Tibial nerve (tissue), 4 donors: Measurements from ENCODE around the gene HCAR2. TPM values are rescaled to one million over a fixed set of nuclear protein-coding genes. Genes with fewer than 3 reads are reported as not detected.
"Not testable (repeated sequence)": the region's sequence is repeated elsewhere in the genome, so short reads cannot be mapped to it uniquely, and the experiment has no call there.

Source experiments
- DNase-seq, 2 donors: peaks; one replicate each; pipeline ENCODE4 v3.0.0-alpha.2; 2019; ENCODE audit warnings: low spot score in 2 of 2
- H3K27ac ChIP-seq, 4 donors: fragments of 200-600 bp; sonication (generic) in 3 of 4; one replicate each; pipeline ENCODE4 v1.5.1; 2017 to 2019; ENCODE audit warnings: mild to moderate bottlenecking in 1 of 4
- H3K27me3 ChIP-seq, 2 donors: fragments of 200-600 bp; sonication (generic) in 1 of 2; one replicate each; pipeline versions ENCODE4 v1.5.1 to v1.6.0; 2017 to 2019
- H3K36me3 ChIP-seq, 3 donors: fragments of 200-600 bp; sonication (generic); one replicate each; pipeline ENCODE4 v1.5.1; 2018 to 2019
- H3K4me1 ChIP-seq, 4 donors: fragments of 200-600 bp; sonication (generic) in 3 of 4; one replicate each; pipeline ENCODE4 v1.5.1; 2017 to 2019
- H3K4me3 ChIP-seq, 4 donors: fragments of 200-600 bp; sonication (generic) in 3 of 4; one replicate each; pipeline ENCODE4 v1.5.1; 2017 to 2019; ENCODE audit warnings: mild to moderate bottlenecking in 1 of 4, moderate library complexity in 1 of 4
- H3K9me3 ChIP-seq, 4 donors: fragments of 200-600 bp; sonication (generic) in 3 of 4; one replicate each; pipeline ENCODE4 v1.5.1; 2017 to 2019
- CTCF ChIP-seq, 5 experiments: fragments of 200-600 bp in 3 of 5; fragments of 450-650 bp in 2 of 5; sonication (generic) in 3 of 5; IDR thresholded peaks; one replicate each; pipeline ENCODE4 v1.5.1; 2016 to 2019; ENCODE audit warnings: antibody characterized with exemption in 5 of 5, mild to moderate bottlenecking in 3 of 5, moderate library complexity in 2 of 5
- EP300 ChIP-seq, 2 donors: sonication (generic); formaldehyde crosslinking; IDR thresholded peaks; one replicate each; pipeline ENCODE4 v1.6.1; 2017; ENCODE audit warnings: antibody characterized with exemption in 2 of 2, mild to moderate bottlenecking in 1 of 2
- POLR2A ChIP-seq, 2 donors: fragments of 450-650 bp; IDR thresholded peaks; one replicate each; pipeline ENCODE4 v1.6.1; 2017; ENCODE audit warnings: antibody characterized with exemption in 2 of 2, mild to moderate bottlenecking in 2 of 2, moderate library complexity in 2 of 2
- WGBS, 2 donors: methylation state at CpG; one replicate each; pipeline ENCODE4 v1.1.5; 2018; 5-methylcytosine and 5-hydroxymethylcytosine counted together
- total RNA-seq, 4 donors: library from RNA; depleted of rRNA; stranded (reverse); fragments of >200 nt; gene quantifications; one replicate each; pipeline ENCODE4 v1.1.0, GENCODE V29; 2016

HCAR2 gene
- total RNA-seq, 4 donors from 2014 or later: 2.3 to 6.3 (median 3.3) TPM; not detected in 1

DNA sequence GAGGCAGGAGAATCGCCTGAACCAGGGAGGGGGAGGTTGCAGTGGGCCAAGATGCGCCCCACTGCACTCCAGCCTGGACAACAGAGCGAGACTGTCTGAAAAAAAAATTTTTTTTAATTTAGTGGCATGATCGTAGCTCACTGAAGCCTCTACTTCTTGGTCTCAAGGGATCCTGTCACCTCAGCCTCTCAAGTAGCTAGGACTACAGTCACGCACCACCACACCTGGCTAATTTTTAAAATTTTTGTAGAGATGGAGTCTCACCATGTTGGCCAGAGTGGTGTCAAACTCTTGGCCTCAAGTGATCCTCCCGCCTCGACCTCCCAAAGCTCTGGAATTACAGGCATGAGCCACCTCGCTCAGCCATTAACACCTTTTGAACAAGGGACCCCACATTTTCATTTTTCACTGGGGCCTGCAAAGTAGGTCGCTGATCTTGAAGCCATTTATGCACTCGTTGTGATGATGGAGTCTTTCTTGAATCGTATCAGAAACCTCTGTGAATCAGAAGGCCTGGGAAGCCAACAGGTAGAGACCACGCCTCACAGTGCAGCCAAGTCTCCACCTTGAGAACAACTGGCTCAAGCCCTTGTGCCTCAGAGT, 21.6 kb upstream of the HCAR2 start:
- H3K4me3 ChIP-seq: no peak overlapping the region
- TF ChIP-seq CTCF (IDR thresholded peaks at IDR 0.05): no peak
- no peak for TF ChIP-seq EP300 (IDR thresholded peaks at IDR 0.05)
- TF ChIP-seq POLR2A (IDR thresholded peaks at IDR 0.05): no peak
- H3K27ac ChIP-seq: no peak overlapping the region
- WGBS, 2 donors: 91 to 93% methylated on average over 12 of the region's 12 CpGs
- H3K4me1 ChIP-seq: peaks cover 0 to 24% (median 2%) of the 10 kb centered on the region in 4 donors
- H3K36me3 ChIP-seq: no peaks in the 10 kb centered on the region
- no peaks in the 10 kb centered on the region for H3K9me3 ChIP-seq
- no peak for DNase-seq
- no peaks in the 10 kb centered on the region for H3K27me3 ChIP-seq

GRCh38 chr12:122722387-122722786, 19.2 kb upstream of the HCAR2 start:
- H3K27ac ChIP-seq: peak overlapping the region in 1 of 4 donors; percentile 7
- no peak for DNase-seq
- TF ChIP-seq EP300 (IDR thresholded peaks at IDR 0.05): no peak
- no peak for TF ChIP-seq CTCF (IDR thresholded peaks at IDR 0.05)
- TF ChIP-seq POLR2A (IDR thresholded peaks at IDR 0.05): no peak
- H3K36me3 ChIP-seq: no peaks in the 10 kb centered on the region
- H3K4me3 ChIP-seq: no peak overlapping the region
- peaks cover 0 to 24% (median 2%) of the 10 kb centered on the region in 4 donors for H3K4me1 ChIP-seq
- 58 to 64% methylated on average over 1 of the region's 1 CpG for WGBS, 2 donors
- H3K9me3 ChIP-seq: no peaks in the 10 kb centered on the region
- no peaks in the 10 kb centered on the region for H3K27me3 ChIP-seq

DNA sequence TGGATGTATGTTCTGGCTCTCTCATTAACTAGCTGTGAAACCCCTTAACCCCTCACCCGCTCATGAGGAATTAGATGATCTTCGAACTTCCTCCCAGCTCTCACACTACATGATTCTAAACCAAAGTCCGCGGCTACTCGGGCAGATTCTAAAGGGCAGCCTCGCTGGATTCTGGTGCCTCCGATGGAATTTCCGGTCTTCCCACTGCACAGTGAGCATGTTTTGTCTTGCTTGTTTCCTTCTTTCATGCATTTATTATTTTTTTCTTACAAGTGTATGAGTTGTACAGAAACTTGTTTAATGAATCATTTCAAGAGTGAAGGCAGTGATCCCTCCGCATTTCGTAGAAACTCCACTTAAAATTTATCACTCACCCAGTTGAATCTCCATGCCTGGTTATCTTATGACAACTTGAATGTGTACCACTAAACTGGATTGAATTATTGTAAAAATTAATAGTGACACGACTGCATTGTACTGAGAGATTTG, 17.9 kb upstream of the HCAR2 start:
- no peak overlapping the region for H3K4me3 ChIP-seq
- no peaks in the 10 kb centered on the region for H3K36me3 ChIP-seq
- H3K4me1 ChIP-seq: peaks cover 0 to 24% (median 2%) of the 10 kb centered on the region in 4 donors
- no peak for TF ChIP-seq POLR2A (IDR thresholded peaks at IDR 0.05)
- no peak for TF ChIP-seq EP300 (IDR thresholded peaks at IDR 0.05)
- no peak for TF ChIP-seq CTCF (IDR thresholded peaks at IDR 0.05)
- H3K27ac ChIP-seq: peak overlapping the region in 3 of 4 donors; percentile 30 to 83 (median 71)
- no peak for DNase-seq
- no peaks in the 10 kb centered on the region for H3K27me3 ChIP-seq
- H3K9me3 ChIP-seq: no peaks in the 10 kb centered on the region
- WGBS, 2 donors: 45 to 47% methylated on average over 11 of the region's 11 CpGs

DNA sequence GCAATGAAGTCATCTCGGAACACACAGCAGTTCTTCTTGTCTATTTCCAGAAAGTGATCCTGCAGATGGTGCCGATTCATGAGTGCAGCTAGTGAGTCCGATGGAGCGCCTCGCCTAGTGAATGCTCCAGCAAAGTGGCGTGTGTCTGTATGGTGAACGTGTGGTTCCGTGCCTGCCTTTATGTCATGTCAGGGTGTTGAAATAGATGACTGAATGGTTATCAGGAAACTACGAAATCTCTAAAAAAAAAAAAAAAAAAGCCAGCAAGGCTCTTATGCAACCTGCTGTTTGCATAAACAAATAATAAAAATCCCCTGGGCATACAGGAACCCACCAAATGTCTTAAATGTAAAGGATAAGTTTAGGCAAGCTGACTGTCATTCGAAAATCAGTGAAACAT, 13.5 kb upstream of the HCAR2 start, which contains the start of gene HCAR3:
HCAR3 (minus strand) TSS at position 154 of the 400 bp plus-strand sequence; CDS start at position 80, 74 bp downstream.
- DNase-seq, H3K27me3 ChIP-seq, H3K36me3 ChIP-seq, H3K4me3 ChIP-seq, H3K9me3 ChIP-seq, H3K27ac ChIP-seq: not testable (repeated sequence)
- 90 to 93% methylated on average over 10 of the region's 10 CpGs for WGBS, 2 donors
- H3K4me1 ChIP-seq: peaks cover 0 to 19% (median 2%) of the 10 kb centered on the region in 4 donors

- WGBS, 2 donors: 59 to 77% methylated on average over 6 of the region's 6 CpGs
- H3K4me3 ChIP-seq, H3K27ac ChIP-seq, H3K4me1 ChIP-seq, H3K27me3 ChIP-seq, DNase-seq, H3K9me3 ChIP-seq, H3K36me3 ChIP-seq: not testable (repeated sequence)
These were observed 12.1 kb upstream of the HCAR2 start for GRCh38 chr12:122715211-122715610.

DNA sequence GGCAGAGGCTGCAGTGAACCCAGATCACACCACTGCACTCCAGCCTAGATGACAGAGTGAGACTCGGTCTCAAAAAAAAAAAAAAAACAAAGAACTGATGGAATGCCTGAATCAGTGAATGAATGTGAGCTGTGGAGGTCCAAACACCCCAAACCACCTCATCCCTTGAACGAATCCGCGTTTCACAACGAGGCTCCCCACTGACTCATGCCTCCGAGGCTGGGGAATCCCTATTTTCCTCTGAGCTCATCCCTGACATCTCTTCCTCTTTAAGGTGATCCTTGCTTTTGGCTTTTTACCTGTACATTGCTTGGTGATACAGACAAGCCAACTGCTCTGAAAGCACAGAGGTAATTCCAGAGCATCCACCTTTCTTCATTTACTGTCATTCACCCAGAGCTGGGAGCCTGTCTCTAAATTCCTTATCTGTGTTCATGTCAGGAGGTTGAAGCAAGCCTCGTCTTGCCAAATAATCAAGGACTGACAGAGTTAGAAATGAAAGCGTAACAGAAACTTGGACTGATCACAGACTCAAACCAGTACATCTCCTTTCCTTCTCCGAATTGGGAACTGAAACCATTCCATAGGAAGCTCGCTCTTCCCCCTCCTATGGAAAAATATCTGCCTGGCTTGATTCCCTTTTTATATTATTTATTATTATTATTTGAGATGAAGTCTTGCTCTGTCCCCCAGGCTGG, 10.5 kb upstream of the HCAR2 start:
- not testable (repeated sequence) for DNase-seq, H3K4me3 ChIP-seq, H3K4me1 ChIP-seq, H3K9me3 ChIP-seq, H3K27ac ChIP-seq, H3K36me3 ChIP-seq, H3K27me3 ChIP-seq
- WGBS, 2 donors: 67 to 79% methylated on average over 4 of the region's 10 CpGs

DNA sequence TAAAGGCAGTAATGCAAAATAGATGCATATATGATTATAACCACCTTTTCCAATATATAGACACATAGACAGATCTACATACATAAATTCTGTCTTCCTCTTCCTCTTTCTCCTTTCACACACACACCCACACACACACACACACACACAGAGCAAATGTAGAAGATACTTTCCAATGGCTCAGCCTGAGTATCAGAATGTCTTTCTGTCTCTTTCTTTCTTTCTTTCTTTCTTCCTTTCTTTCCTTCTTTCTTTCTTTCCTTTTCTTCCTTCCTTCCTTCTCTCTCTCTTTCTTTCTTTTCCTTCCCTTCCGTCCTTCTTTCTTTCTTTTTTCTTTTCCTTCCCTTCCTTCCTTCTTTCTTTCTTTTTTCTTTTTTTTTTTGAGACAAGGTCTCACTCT, 8.1 kb upstream of the HCAR2 start:
- H3K27me3 ChIP-seq, DNase-seq, H3K4me3 ChIP-seq, H3K4me1 ChIP-seq, H3K27ac ChIP-seq, H3K9me3 ChIP-seq, H3K36me3 ChIP-seq: not testable (repeated sequence)
- WGBS, 2 donors: 79 to 88% methylated on average over 1 of the region's 1 CpG

DNA sequence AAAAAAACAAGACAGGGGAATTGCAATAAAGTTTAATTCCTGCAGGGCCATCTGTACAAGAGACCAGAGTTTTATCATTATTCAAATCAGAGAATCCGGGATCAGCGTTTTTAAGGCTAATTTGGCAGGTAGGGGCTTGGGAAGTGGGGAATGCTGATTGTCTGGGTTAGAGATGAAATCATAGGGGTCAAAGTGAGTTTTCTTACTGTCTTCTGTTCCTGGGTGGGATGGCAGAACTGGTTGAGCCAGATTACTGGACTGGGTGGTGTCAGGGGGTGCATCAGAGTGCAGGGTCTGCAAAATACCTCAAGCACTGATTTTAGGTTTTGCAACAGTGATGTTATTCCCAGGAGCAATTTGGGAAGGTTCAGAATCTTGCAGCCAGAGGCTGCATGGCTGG, 7.2 kb upstream of the HCAR2 start:
- H3K36me3 ChIP-seq, H3K27me3 ChIP-seq, H3K4me3 ChIP-seq, H3K27ac ChIP-seq, H3K4me1 ChIP-seq, H3K9me3 ChIP-seq, DNase-seq: not testable (repeated sequence)
- 68 to 73% methylated on average over 2 of the region's 2 CpGs for WGBS, 2 donors

DNA sequence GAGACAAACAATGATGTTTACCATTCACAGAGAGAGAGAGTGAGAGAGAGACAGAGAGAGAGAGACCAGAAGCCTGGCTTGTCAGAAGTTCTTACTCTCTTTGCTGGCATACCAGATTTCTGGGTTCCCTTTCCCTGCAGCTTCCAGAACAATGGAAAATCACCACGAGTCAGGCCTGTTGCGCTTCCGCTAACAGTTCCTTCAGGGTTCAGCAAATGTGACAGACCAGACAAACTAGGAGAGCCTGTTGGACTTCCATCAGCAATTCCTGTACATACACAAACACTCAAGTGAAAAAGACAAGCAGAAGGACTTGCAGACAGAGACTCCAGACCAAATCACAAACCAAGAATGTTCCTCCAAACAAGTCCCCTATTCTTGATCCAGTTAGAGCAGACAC, 6.1 kb upstream of the HCAR2 start:
- not testable (repeated sequence) for H3K4me3 ChIP-seq, H3K27me3 ChIP-seq, H3K9me3 ChIP-seq, H3K27ac ChIP-seq, H3K36me3 ChIP-seq, H3K4me1 ChIP-seq, DNase-seq
- no CpG with 5 or more reads among the region's 3 CpGs for WGBS, 2 donors

DNA sequence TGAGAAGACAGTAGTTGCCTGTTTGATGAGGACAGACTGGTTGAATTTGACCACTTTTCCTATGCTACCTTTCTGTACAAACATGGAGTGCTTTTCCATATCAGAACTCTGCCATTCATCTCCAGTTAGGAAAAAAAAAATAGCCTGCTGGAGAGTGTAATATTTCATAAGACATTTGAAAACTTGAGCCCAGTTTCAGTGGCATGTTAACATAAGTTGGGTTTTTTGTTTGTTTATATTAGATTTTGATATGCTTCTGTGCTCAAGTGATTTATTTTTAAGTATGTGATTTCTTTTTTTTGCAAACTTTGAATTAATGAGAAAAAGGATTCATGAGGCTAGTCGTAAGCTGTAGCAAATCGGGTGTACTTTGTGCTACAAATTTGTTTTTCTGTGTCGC, 684 bp upstream of the HCAR2 start:
- not testable (repeated sequence) for H3K36me3 ChIP-seq, H3K9me3 ChIP-seq, H3K4me1 ChIP-seq, H3K4me3 ChIP-seq, DNase-seq, H3K27ac ChIP-seq, H3K27me3 ChIP-seq
- WGBS, 2 donors: 89 to 94% methylated on average over 3 of the region's 3 CpGs
